PC-3 (cell line): ENCODE results near the gene MKKS. TPM values are rescaled to one million over a fixed set of nuclear protein-coding genes. Genes with fewer than 3 reads are reported as not detected.

Experiments used
- ATAC-seq: fragments of 200-7000 bp; cut with Tn5 transposase; 2 replicates; pipeline ENCODE4 v1.9.1; 2020; ENCODE audit warnings: mild to moderate bottlenecking, moderate library complexity
- BruUV-seq: library from RNA; stranded (reverse); fragments of 400-500 nt; replicated peaks from 2 replicates; lab custom pipeline; 2021; lab: Mats Ljungman, UMichigan
- CTCF ChIA-PET: fragments of 300-600 bp; sonication (Branson Sonifier 250); formaldehyde crosslinking; loops from one replicate; lab custom pipeline; 2022; ENCODE audit warnings: antibody characterized with exemption; lab: Charles Lee
- POLR2A ChIA-PET: fragments of 300-600 bp; sonication (Branson Sonifier 250); formaldehyde crosslinking; loops from one replicate; lab custom pipeline; 2022; ENCODE audit warnings: antibody characterized with exemption; ENCODE audit not compliant: unreplicated experiment; lab: Charles Lee
- DNase-seq: peaks from one replicate; pipeline ENCODE4 v3.0.0-alpha.2; 2015
- H2AFZ ChIP-seq: fragments of 300-600 bp; sonication (generic); 2 replicates; pipeline ENCODE4 v1.6.0; 2016; ENCODE audit warnings: antibody characterized with exemption, low read length
- H3F3A ChIP-seq: fragments of 300-600 bp; sonication (generic); one replicate; pipeline ENCODE4 v1.6.0; 2017; ENCODE audit warnings: antibody characterized with exemption, low read length, control low read depth, mild to moderate bottlenecking; ENCODE audit not compliant: unreplicated experiment
- H3K27ac ChIP-seq: fragments of 300-600 bp; sonication (generic); 2 replicates; pipeline ENCODE4 v1.5.1; 2016; ENCODE audit warnings: mild to moderate bottlenecking, low read length
- H3K27me3 ChIP-seq: fragments of 300-600 bp; sonication (generic); 2 replicates; pipeline ENCODE4 v1.6.1; 2016; ENCODE audit warnings: low read length, mixed read lengths
- H3K36me3 ChIP-seq: fragments of 300-600 bp; sonication (generic); 2 replicates; pipeline ENCODE4 v1.6.1; 2016; ENCODE audit warnings: low read depth, mixed run types, low read length, mixed read lengths
- H3K4me1 ChIP-seq: fragments of 300-600 bp; sonication (generic); 2 replicates; pipeline ENCODE4 v1.5.1; 2016; ENCODE audit warnings: low read length; ENCODE audit not compliant: insufficient read depth
- H3K4me2 ChIP-seq: fragments of 300-600 bp; sonication (generic); 2 replicates; pipeline ENCODE4 v1.6.0; 2016; ENCODE audit warnings: low read length
- H3K4me3 ChIP-seq: fragments of 300-600 bp; sonication (generic); 2 replicates; pipeline ENCODE4 v1.5.1; 2016; ENCODE audit warnings: mild to moderate bottlenecking, low read length, mixed read lengths
- H3K79me2 ChIP-seq: fragments of 300-600 bp; sonication (generic); 2 replicates; pipeline ENCODE4 v1.6.1; 2017; ENCODE audit warnings: low read length, mixed read lengths
- H3K9ac ChIP-seq: fragments of 300-600 bp; sonication (generic); 2 replicates; pipeline ENCODE4 v1.6.0; 2016; ENCODE audit warnings: mild to moderate bottlenecking, low read length
- H3K9me2 ChIP-seq: fragments of 300-600 bp; sonication (generic); replicated peaks from 2 replicates; pipeline ENCODE4 v1.6.1; 2016; ENCODE audit warnings: mixed run types, low read length, mixed read lengths
- H3K9me3 ChIP-seq: fragments of 300-600 bp; sonication (generic); 2 replicates; pipeline ENCODE4 v1.6.1; 2016; ENCODE audit warnings: low read length, mixed read lengths
- H4K20me1 ChIP-seq: fragments of 300-600 bp; sonication (generic); 2 replicates; pipeline ENCODE4 v1.6.1; 2016; ENCODE audit warnings: low read length, mixed read lengths
- EZH2 ChIP-seq: fragments of 300-600 bp; sonication (generic); IDR thresholded peaks from one replicate; pipeline ENCODE4 v1.6.1; 2017; ENCODE audit warnings: antibody characterized with exemption, mild to moderate bottlenecking, low read length; ENCODE audit not compliant: unreplicated experiment
- EZH2phosphoT487 ChIP-seq: fragments of 300-600 bp; sonication (generic); IDR thresholded peaks from 2 replicates; pipeline ENCODE4 v1.6.1; 2018; ENCODE audit warnings: mild to moderate bottlenecking, antibody characterized with exemption, low read length, borderline replicate concordance
- intact Hi-C: fragments of 100-400 bp; cut with micrococcal nuclease; formaldehyde crosslinking; loops from 2 replicates; pipeline ENCODE4 v1.9.0; 2023
- total RNA-seq: library from RNA; depleted of rRNA; stranded (reverse); fragments of >200 nt; gene quantifications from 2 replicates; pipeline ENCODE4 v1.2.3, GENCODE V29; 2014
- TF ChIP-seq, protein P1 (sequence below): fragments of 300-600 bp; sonication (generic); conservative IDR thresholded peaks from 2 replicates; pipeline ENCODE4 v1.5.1; 2017; ENCODE audit warnings: antibody characterized with exemption, low read depth, mild to moderate bottlenecking, low read length

Gene MKKS
- total RNA-seq, 1 experiment from 2014 or later: 13.6 TPM

DNA sequence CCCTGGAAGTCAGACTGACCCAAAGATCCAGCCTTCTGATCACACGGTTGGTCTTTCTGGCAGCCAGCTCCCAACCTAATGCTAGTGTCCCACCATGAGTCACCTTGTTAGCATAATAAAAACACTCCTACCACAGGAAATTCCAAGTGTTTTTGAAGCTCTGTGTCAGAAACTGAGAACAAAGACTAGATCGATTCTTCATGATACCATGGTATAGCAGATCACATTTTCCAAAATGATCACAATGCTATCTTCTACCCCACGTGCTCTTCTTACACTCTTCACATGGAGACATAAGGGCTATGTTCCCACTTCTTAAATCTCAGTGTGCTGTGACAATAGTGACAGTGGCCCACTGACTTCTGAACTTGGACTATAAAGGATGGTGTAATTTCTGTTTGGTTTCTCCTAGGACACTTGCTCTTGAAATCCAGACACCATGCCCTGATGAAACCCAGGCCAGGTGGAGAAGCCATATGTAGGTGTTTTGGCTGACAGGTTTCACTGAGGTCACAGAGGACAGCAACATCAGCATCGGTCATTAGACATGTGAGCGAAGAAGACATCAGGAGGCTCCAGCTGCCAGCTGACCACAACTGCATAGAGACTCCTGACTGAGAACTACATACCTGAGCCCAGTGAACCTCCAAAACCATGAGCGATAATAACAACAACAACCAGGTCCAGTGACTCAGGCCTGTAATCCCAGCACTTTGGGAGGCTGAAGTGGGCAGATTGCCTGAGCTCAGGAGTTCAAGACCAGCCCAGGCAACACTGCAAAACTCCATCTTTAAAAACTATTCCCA lies 57.5 kb downstream of the MKKS start:
- no peaks in the 10 kb centered on the region for H3K9me3 ChIP-seq
- POLR2A ChIA-PET: no interaction called here
- TF ChIP-seq EZH2: no peak
- TF ChIP-seq, protein P1, sequence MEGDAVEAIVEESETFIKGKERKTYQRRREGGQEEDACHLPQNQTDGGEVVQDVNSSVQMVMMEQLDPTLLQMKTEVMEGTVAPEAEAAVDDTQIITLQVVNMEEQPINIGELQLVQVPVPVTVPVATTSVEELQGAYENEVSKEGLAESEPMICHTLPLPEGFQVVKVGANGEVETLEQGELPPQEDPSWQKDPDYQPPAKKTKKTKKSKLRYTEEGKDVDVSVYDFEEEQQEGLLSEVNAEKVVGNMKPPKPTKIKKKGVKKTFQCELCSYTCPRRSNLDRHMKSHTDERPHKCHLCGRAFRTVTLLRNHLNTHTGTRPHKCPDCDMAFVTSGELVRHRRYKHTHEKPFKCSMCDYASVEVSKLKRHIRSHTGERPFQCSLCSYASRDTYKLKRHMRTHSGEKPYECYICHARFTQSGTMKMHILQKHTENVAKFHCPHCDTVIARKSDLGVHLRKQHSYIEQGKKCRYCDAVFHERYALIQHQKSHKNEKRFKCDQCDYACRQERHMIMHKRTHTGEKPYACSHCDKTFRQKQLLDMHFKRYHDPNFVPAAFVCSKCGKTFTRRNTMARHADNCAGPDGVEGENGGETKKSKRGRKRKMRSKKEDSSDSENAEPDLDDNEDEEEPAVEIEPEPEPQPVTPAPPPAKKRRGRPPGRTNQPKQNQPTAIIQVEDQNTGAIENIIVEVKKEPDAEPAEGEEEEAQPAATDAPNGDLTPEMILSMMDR: no peak
- DNase-seq: peak; percentile 35
- peaks cover 6% of the 10 kb centered on the region for H3K4me1 ChIP-seq
- no peak overlapping the region for H2AFZ ChIP-seq
- intact Hi-C loops: no loop called here
- H3K4me3 ChIP-seq: no peak overlapping the region
- no peaks in the 10 kb centered on the region for H3K79me2 ChIP-seq
- BruUV-seq: no TSS peak
- CTCF ChIA-PET: no interaction called here
- peak; percentile 43; the same call in 1 of the 2 replicates for ATAC-seq
- H3K4me2 ChIP-seq: no peak overlapping the region
- no peaks in the 10 kb centered on the region for H3K9me2 ChIP-seq
- H4K20me1 ChIP-seq: no peaks in the 10 kb centered on the region
- no peak overlapping the region for H3K27ac ChIP-seq
- no peaks in the 10 kb centered on the region for H3K36me3 ChIP-seq
- H3K9ac ChIP-seq: no peak overlapping the region
- H3F3A ChIP-seq: no peaks in the 10 kb centered on the region
- peaks cover 4% of the 10 kb centered on the region; the same call in 1 of the 2 replicates for H3K27me3 ChIP-seq

GRCh38 chr20:10375191-10375590 lies 58.8 kb downstream of the MKKS start:
- no peak overlapping the region for H3K27ac ChIP-seq
- H3K79me2 ChIP-seq: no peaks in the 10 kb centered on the region
- H3K9me2 ChIP-seq: no peaks in the 10 kb centered on the region
- DNase-seq (no peak), ATAC-seq (no peak)
- BruUV-seq: no TSS peak
- H3K4me2 ChIP-seq: no peak overlapping the region
- H3K4me1 ChIP-seq: peaks cover 6% of the 10 kb centered on the region
- H3K9ac ChIP-seq: no peak overlapping the region
- peaks cover 4% of the 10 kb centered on the region; the same call in 1 of the 2 replicates for H3K27me3 ChIP-seq
- no peaks in the 10 kb centered on the region for H4K20me1 ChIP-seq
- no peaks in the 10 kb centered on the region for H3F3A ChIP-seq
- H3K9me3 ChIP-seq: no peaks in the 10 kb centered on the region
- H2AFZ ChIP-seq: no peak overlapping the region
- H3K4me3 ChIP-seq: no peak overlapping the region
- TF ChIP-seq EZH2phosphoT487: no peak
- TF ChIP-seq EZH2: no peak
- TF ChIP-seq, protein P1: no peak
- intact Hi-C loops: no loop called here
- CTCF ChIA-PET: no interaction called here
- no peaks in the 10 kb centered on the region for H3K36me3 ChIP-seq
- POLR2A ChIA-PET: no interaction called here

DNA sequence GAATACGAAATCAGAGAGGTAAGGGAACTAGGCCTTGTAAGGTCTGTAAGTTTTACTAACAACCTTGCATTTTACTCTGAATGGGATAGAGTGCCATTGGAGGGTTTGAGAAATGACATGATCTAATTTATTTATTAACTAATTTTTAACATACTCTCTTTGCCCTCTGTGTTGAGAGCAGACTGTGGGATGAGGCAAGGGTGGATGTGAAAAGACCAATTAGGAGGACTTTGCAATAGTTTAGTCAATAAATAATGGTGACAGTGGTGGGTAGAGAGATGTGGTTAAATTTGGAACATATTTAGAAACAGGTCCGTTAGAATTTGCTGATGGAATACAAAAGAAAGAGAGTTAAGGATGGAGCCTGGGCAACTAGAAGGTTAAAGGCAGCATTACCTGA lies 60.0 kb downstream of the MKKS start:
- CTCF ChIA-PET: no interaction called here
- no peak overlapping the region for H3K9ac ChIP-seq
- no peak overlapping the region for H3K4me2 ChIP-seq
- no peaks in the 10 kb centered on the region for H3K9me2 ChIP-seq
- H3K36me3 ChIP-seq: no peaks in the 10 kb centered on the region
- POLR2A ChIA-PET: no interaction called here
- H4K20me1 ChIP-seq: no peaks in the 10 kb centered on the region
- no peak overlapping the region for H3K27ac ChIP-seq
- H3K9me3 ChIP-seq: no peaks in the 10 kb centered on the region
- H3K27me3 ChIP-seq: no peaks in the 10 kb centered on the region; the same call in 1 of the 2 replicates
- H3K4me1 ChIP-seq: peaks cover 10% of the 10 kb centered on the region
- H3F3A ChIP-seq: no peaks in the 10 kb centered on the region
- TF ChIP-seq EZH2 (no peak), EZH2phosphoT487 (no peak)
- TF ChIP-seq, protein P1: no peak
- H3K79me2 ChIP-seq: no peaks in the 10 kb centered on the region
- intact Hi-C loops: no loop called here
- ATAC-seq (no peak), DNase-seq (no peak)
- H2AFZ ChIP-seq: no peak overlapping the region
- no TSS peak for BruUV-seq
- no peak overlapping the region for H3K4me3 ChIP-seq
